HCT116 (cell line): ENCODE measurements around the gene PPDPF. TPM values are rescaled to one million over a fixed set of nuclear protein-coding genes. Genes with fewer than 3 reads are reported as not detected.

Experiments
- ATAC-seq: fragments of 200-7000 bp; cut with Tn5 transposase; 2 replicates; pipeline ENCODE4 v1.9.1; 2020; ENCODE audit warnings: mild to moderate bottlenecking, moderate library complexity
- BruUV-seq: library from RNA; stranded (reverse); fragments of 400-500 nt; replicated peaks from 2 replicates; lab custom pipeline; 2021; lab: Mats Ljungman, UMichigan
- CTCF ChIA-PET: fragments of 300-600 bp; sonication (Branson Sonifier 250); formaldehyde crosslinking; loops from one replicate; lab custom pipeline; 2021; ENCODE audit warnings: antibody characterized with exemption; lab: Charles Lee
- POLR2A ChIA-PET: fragments of 300-600, 350-600 bp; sonication (Branson Sonifier 250); formaldehyde crosslinking; loops from one replicate; lab custom pipeline; 2021; ENCODE audit warnings: antibody characterized with exemption; lab: Charles Lee
- RAD21 ChIA-PET, 2 experiments: fragments of 300-600 bp; sonication (Branson Sonifier 250); formaldehyde crosslinking; loops; one replicate each; lab custom pipeline; 2023; ENCODE audit warnings: low total read pairs in 2 of 2; ENCODE audit not compliant: uncharacterized antibody in 2 of 2, unreplicated experiment in 2 of 2, low non-redundant PET in 1 of 2; lab: Charles Lee
- DNase-seq: peaks from one replicate; pipeline ENCODE4 v3.0.0-alpha.2; 2010; ENCODE audit warnings: low read depth, low spot score
- H2AFZ ChIP-seq: fragments of 200-600 bp; shearing (Covaris generic), sonication (generic); 2 replicates; pipeline ENCODE4 v1.6.1; 2017; ENCODE audit warnings: low read depth, mixed run types, mixed read lengths, antibody characterized with exemption, low read length; ENCODE audit not compliant: poor library complexity, severe bottlenecking
- H3K27ac ChIP-seq: 2 replicates; pipeline ENCODE4 v1.5.1; 2012; ENCODE audit warnings: low read depth, low read length
- H3K27me3 ChIP-seq: fragments of 200-600 bp; sonication (generic); 2 replicates; pipeline ENCODE4 v1.6.1; 2016; ENCODE audit warnings: mixed run types, low read length, mixed read lengths; ENCODE audit not compliant: insufficient read depth
- H3K36me3 ChIP-seq, 2 experiments: fragments of 200-500 bp in 1 of 2; fragments of 200-600 bp in 1 of 2; sonication (Bioruptor generic) in 1 of 2; sonication (generic) in 1 of 2; 2 replicates each; pipeline versions ENCODE4 v1.5.1 to v1.6.1; 2014 to 2016; ENCODE audit warnings: low read length in 2 of 2, inconsistent platforms in 1 of 2, mixed read lengths in 1 of 2, mixed run types in 1 of 2; ENCODE audit not compliant: insufficient read depth in 2 of 2, control insufficient read depth in 1 of 2
- H3K4me1 ChIP-seq, 2 experiments: fragments of 200-600 bp in 1 of 2; sonication (generic) in 1 of 2; 2 replicates each; pipeline versions ENCODE4 v1.5.1 to v1.6.1; 2012 to 2017; ENCODE audit warnings: low read length in 2 of 2, inconsistent platforms in 1 of 2, mild to moderate bottlenecking in 1 of 2, mixed read lengths in 1 of 2, mixed run types in 1 of 2, moderate library complexity in 1 of 2; ENCODE audit not compliant: insufficient read depth in 2 of 2, control insufficient read depth in 1 of 2
- H3K4me2 ChIP-seq: fragments of 200-600 bp; sonication (generic); 2 replicates; pipeline ENCODE4 v1.6.1; 2017; ENCODE audit warnings: mixed run types, low read length, mixed read lengths
- H3K4me3 ChIP-seq, 2 experiments: fragments of 200-600 bp in 1 of 2; sonication (generic) in 1 of 2; replicated peaks in 1 of 2; 2 replicates each; pipeline ENCODE4 v1.5.1; 2011 to 2016; ENCODE audit warnings: low read length in 2 of 2, control low read depth in 1 of 2, low read depth in 1 of 2, mild to moderate bottlenecking in 1 of 2, mixed read lengths in 1 of 2, mixed run types in 1 of 2
- H3K79me2 ChIP-seq: fragments of 200-600 bp; sonication (generic); 2 replicates; pipeline ENCODE4 v1.6.1; 2017; ENCODE audit warnings: mild to moderate bottlenecking, mixed run types, low read length, moderate library complexity, mixed read lengths; ENCODE audit not compliant: insufficient read depth
- H3K9ac ChIP-seq: fragments of 200-600 bp; sonication (generic); 2 replicates; pipeline ENCODE4 v1.6.1; 2016; ENCODE audit warnings: low read length, mixed read lengths
- H3K9me2 ChIP-seq: fragments of 200-600 bp; sonication (generic), shearing (Covaris generic); 2 replicates; pipeline ENCODE4 v1.6.1; 2017; ENCODE audit warnings: mixed run types, mild to moderate bottlenecking, moderate library complexity; ENCODE audit not compliant: insufficient read depth
- H3K9me3 ChIP-seq, 2 experiments: fragments of 200-500 bp in 1 of 2; fragments of 200-600 bp in 1 of 2; sonication (Bioruptor generic) in 1 of 2; sonication (generic) in 1 of 2; 2 replicates each; pipeline ENCODE4 v1.6.1; 2014 to 2017; ENCODE audit warnings: low read length in 2 of 2, mixed read lengths in 2 of 2, inconsistent platforms in 1 of 2, low read depth in 1 of 2, mild to moderate bottlenecking in 1 of 2, mixed run types in 1 of 2, moderate library complexity in 1 of 2; ENCODE audit not compliant: control insufficient read depth in 1 of 2, insufficient read depth in 1 of 2
- H4K20me1 ChIP-seq: fragments of 200-600 bp; sonication (generic), shearing (Covaris generic); 2 replicates; pipeline ENCODE4 v1.6.1; 2017; ENCODE audit warnings: mixed run types, mild to moderate bottlenecking, moderate library complexity; ENCODE audit not compliant: insufficient read depth
- CEBPB ChIP-seq: IDR thresholded peaks from 2 replicates; pipeline ENCODE4 v1.6.1; 2012; ENCODE audit warnings: low read depth
- CTCF ChIP-seq, 3 experiments: fragments of 200-600 bp in 1 of 3; sonication (generic) in 1 of 3; IDR thresholded peaks in 2 of 3; conservative IDR thresholded peaks in 1 of 3; 2 replicates each; pipeline ENCODE4 v1.5.1; 2012 to 2017; ENCODE audit warnings: low read depth in 2 of 3, low read length in 2 of 3, antibody characterized with exemption in 1 of 3, borderline replicate concordance in 1 of 3, control low read depth in 1 of 3, mild to moderate bottlenecking in 1 of 3, mixed read lengths in 1 of 3, mixed run types in 1 of 3, moderate library complexity in 1 of 3; ENCODE audit not compliant: insufficient read depth in 1 of 3
- ELF1 ChIP-seq: IDR thresholded peaks from 2 replicates; pipeline ENCODE4 v1.6.1; 2012; ENCODE audit warnings: low read depth, borderline replicate concordance
- EZH2 ChIP-seq: fragments of 200-600 bp; sonication (generic); IDR thresholded peaks from 2 replicates; pipeline ENCODE4 v1.6.1; 2017; ENCODE audit warnings: antibody characterized with exemption, mixed run types
- EZH2phosphoT487 ChIP-seq: fragments of 200-600 bp; IDR thresholded peaks from 2 replicates; pipeline ENCODE4 v1.6.1; 2018; ENCODE audit warnings: antibody characterized with exemption, borderline replicate concordance
- FOSL1 ChIP-seq: IDR thresholded peaks from 2 replicates; pipeline ENCODE4 v1.6.1; 2012; ENCODE audit warnings: low read depth
- JUND ChIP-seq: IDR thresholded peaks from 2 replicates; pipeline ENCODE4 v1.6.1; 2012
- MAX ChIP-seq: IDR thresholded peaks from 2 replicates; pipeline ENCODE4 v1.6.1; 2012
- POLR2A ChIP-seq: IDR thresholded peaks from 2 replicates; pipeline ENCODE4 v1.7.0; 2011; ENCODE audit warnings: borderline replicate concordance; ENCODE audit not compliant: insufficient read depth, insufficient read length; ENCODE audit errors: extremely low read depth
- RAD21 ChIP-seq: IDR thresholded peaks from 2 replicates; pipeline ENCODE4 v1.6.1; 2012; ENCODE audit warnings: low read depth, mild to moderate bottlenecking
- SIN3A ChIP-seq: IDR thresholded peaks from 2 replicates; pipeline ENCODE4 v1.6.1; 2012; ENCODE audit warnings: low read depth
- SRF ChIP-seq: IDR thresholded peaks from 2 replicates; pipeline ENCODE4 v1.6.1; 2012; ENCODE audit warnings: low read depth
- TCF7L2 ChIP-seq: IDR thresholded peaks from 2 replicates; pipeline ENCODE4 v1.7.0; 2011; ENCODE audit warnings: borderline replicate concordance, inconsistent platforms; ENCODE audit not compliant: insufficient read depth, insufficient read length; ENCODE audit errors: extremely low read depth
- YY1 ChIP-seq: IDR thresholded peaks from 2 replicates; pipeline ENCODE4 v1.6.1; 2011; ENCODE audit warnings: low read length, low read depth, moderate library complexity, mild to moderate bottlenecking; ENCODE audit not compliant: insufficient replicate concordance; ENCODE audit errors: extremely low read depth
- ZFX ChIP-seq: fragments of 450-650 bp; IDR thresholded peaks from 2 replicates; pipeline ENCODE4 v1.6.1; 2017
- ZNF274 ChIP-seq: fragments of 200-500 bp; sonication (Bioruptor generic); IDR thresholded peaks from 2 replicates; pipeline ENCODE4 v1.6.1; 2014; ENCODE audit warnings: mild to moderate bottlenecking, low read depth, low read length, inconsistent platforms
- intact Hi-C: fragments of 100-400 bp; cut with micrococcal nuclease; formaldehyde crosslinking; loops from 2 replicates; pipeline ENCODE4 v1.10.0; 2022
- total RNA-seq: library from RNA; stranded (reverse); gene quantifications from one replicate; pipeline ENCODE4 v1.2.1, GENCODE V29; 2021; ENCODE audit not compliant: unreplicated experiment
- TF ChIP-seq, protein P1 (sequence below): IDR thresholded peaks from 2 replicates; pipeline ENCODE4 v1.6.1; 2012; ENCODE audit warnings: low read depth
- TF ChIP-seq, protein P2 (sequence below): IDR thresholded peaks from 2 replicates; pipeline ENCODE4 v1.6.1; 2012
- TF ChIP-seq, protein P3 (sequence below): IDR thresholded peaks from 2 replicates; pipeline ENCODE4 v1.6.1; 2011; ENCODE audit warnings: mild to moderate bottlenecking, low read length, moderate library complexity; ENCODE audit not compliant: insufficient replicate concordance; ENCODE audit errors: extremely low read depth

Gene PPDPF
- total RNA-seq, 1 experiment from 2014 or later: 346 TPM

GRCh38 chr20:63477944-63478343 is 42.6 kb upstream of the PPDPF start:
- CTCF ChIA-PET: no interaction called here
- TF ChIP-seq MAX (no peak), ZFX (no peak), ELF1 (no peak), FOSL1 (no peak), JUND (no peak), POLR2A (no peak), RAD21 (no peak), SIN3A (no peak), ZNF274 (no peak), TCF7L2 (no peak), CTCF (IDR thresholded peaks at IDR 0.05 in 2 of 3, conservative IDR thresholded peaks at IDR 0.05 in 1 of 3; ENCODE audit: borderline replicate concordance in 1 of 3, insufficient read depth in 1 of 3, low read depth in 2 of 3, low read length in 2 of 3) (no peak), CEBPB (no peak), EZH2phosphoT487 (no peak), EZH2 (no peak), SRF (no peak), YY1 (no peak)
- TF ChIP-seq, protein P1, sequence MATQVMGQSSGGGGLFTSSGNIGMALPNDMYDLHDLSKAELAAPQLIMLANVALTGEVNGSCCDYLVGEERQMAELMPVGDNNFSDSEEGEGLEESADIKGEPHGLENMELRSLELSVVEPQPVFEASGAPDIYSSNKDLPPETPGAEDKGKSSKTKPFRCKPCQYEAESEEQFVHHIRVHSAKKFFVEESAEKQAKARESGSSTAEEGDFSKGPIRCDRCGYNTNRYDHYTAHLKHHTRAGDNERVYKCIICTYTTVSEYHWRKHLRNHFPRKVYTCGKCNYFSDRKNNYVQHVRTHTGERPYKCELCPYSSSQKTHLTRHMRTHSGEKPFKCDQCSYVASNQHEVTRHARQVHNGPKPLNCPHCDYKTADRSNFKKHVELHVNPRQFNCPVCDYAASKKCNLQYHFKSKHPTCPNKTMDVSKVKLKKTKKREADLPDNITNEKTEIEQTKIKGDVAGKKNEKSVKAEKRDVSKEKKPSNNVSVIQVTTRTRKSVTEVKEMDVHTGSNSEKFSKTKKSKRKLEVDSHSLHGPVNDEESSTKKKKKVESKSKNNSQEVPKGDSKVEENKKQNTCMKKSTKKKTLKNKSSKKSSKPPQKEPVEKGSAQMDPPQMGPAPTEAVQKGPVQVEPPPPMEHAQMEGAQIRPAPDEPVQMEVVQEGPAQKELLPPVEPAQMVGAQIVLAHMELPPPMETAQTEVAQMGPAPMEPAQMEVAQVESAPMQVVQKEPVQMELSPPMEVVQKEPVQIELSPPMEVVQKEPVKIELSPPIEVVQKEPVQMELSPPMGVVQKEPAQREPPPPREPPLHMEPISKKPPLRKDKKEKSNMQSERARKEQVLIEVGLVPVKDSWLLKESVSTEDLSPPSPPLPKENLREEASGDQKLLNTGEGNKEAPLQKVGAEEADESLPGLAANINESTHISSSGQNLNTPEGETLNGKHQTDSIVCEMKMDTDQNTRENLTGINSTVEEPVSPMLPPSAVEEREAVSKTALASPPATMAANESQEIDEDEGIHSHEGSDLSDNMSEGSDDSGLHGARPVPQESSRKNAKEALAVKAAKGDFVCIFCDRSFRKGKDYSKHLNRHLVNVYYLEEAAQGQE: no peak
- TF ChIP-seq, protein P2, sequence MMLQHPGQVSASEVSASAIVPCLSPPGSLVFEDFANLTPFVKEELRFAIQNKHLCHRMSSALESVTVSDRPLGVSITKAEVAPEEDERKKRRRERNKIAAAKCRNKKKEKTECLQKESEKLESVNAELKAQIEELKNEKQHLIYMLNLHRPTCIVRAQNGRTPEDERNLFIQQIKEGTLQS: no peak
- TF ChIP-seq, protein P3, sequence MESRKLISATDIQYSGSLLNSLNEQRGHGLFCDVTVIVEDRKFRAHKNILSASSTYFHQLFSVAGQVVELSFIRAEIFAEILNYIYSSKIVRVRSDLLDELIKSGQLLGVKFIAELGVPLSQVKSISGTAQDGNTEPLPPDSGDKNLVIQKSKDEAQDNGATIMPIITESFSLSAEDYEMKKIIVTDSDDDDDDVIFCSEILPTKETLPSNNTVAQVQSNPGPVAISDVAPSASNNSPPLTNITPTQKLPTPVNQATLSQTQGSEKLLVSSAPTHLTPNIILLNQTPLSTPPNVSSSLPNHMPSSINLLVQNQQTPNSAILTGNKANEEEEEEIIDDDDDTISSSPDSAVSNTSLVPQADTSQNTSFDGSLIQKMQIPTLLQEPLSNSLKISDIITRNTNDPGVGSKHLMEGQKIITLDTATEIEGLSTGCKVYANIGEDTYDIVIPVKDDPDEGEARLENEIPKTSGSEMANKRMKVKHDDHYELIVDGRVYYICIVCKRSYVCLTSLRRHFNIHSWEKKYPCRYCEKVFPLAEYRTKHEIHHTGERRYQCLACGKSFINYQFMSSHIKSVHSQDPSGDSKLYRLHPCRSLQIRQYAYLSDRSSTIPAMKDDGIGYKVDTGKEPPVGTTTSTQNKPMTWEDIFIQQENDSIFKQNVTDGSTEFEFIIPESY: no peak
- Histone ChIP-seq H3K4me1 (peaks cover 14 to 31% of the 10 kb centered on the region in 2 experiments), H3K4me2 (no peak overlapping the region), H3K36me3 (no peaks in the 10 kb centered on the region), H3K9me2 (no peaks in the 10 kb centered on the region), H3K4me3 (no peak overlapping the region), H3K9me3 (no peaks in the 10 kb centered on the region), H3K27ac (no peak overlapping the region), H3K27me3 (no peaks in the 10 kb centered on the region), H2AFZ (no peak overlapping the region), H3K9ac (no peak overlapping the region), H3K79me2 (no peaks in the 10 kb centered on the region), H4K20me1 (no peaks in the 10 kb centered on the region)
- BruUV-seq: no TSS peak
- intact Hi-C loops: no loop called here
- POLR2A ChIA-PET: no interaction called here
- ATAC-seq: no peak
- DNase-seq: no peak
- RAD21 ChIA-PET: no interaction called here
